ENCODE results near the gene PRM1.

- no peak for TF ChIP-seq REST (IDR thresholded peaks at IDR 0.05; ENCODE audit: insufficient read depth in 1 of 2, low read depth in 2 of 2, low read length in 2 of 2)
- no peak for TF ChIP-seq POLR2AphosphoS5 (IDR thresholded peaks at IDR 0.05; ENCODE audit: low read depth, low read length)
- no peak for TF ChIP-seq SIN3A (IDR thresholded peaks at IDR 0.05; ENCODE audit: borderline replicate concordance, insufficient read depth, low read length)
- TF ChIP-seq TAF1 (IDR thresholded peaks at IDR 0.05; ENCODE audit: borderline replicate concordance, insufficient read depth, low read length) = no peak
- no peak for TF ChIP-seq FOXP2 (optimal IDR thresholded peaks at IDR 0.05; ENCODE audit: borderline replicate concordance, extremely low read depth, extremely low read length, insufficient read depth)
Observed at GRCh38 chr16:11278681-11279628, 2.2 kb downstream of the PRM1 start.
